GM18873 (cell line): ENCODE measurements around the gene ACTG1.

Experiments used
- ATAC-seq: cut with Tn5 transposase; IDR thresholded peaks from one replicate; pipeline ENCODE4 v1.9.1; 2021; ENCODE audit warnings: mild to moderate bottlenecking, moderate library complexity, moderate number of reproducible peaks; ENCODE audit not compliant: unreplicated experiment, low FRiP score

The ACTG1 gene

DNA sequence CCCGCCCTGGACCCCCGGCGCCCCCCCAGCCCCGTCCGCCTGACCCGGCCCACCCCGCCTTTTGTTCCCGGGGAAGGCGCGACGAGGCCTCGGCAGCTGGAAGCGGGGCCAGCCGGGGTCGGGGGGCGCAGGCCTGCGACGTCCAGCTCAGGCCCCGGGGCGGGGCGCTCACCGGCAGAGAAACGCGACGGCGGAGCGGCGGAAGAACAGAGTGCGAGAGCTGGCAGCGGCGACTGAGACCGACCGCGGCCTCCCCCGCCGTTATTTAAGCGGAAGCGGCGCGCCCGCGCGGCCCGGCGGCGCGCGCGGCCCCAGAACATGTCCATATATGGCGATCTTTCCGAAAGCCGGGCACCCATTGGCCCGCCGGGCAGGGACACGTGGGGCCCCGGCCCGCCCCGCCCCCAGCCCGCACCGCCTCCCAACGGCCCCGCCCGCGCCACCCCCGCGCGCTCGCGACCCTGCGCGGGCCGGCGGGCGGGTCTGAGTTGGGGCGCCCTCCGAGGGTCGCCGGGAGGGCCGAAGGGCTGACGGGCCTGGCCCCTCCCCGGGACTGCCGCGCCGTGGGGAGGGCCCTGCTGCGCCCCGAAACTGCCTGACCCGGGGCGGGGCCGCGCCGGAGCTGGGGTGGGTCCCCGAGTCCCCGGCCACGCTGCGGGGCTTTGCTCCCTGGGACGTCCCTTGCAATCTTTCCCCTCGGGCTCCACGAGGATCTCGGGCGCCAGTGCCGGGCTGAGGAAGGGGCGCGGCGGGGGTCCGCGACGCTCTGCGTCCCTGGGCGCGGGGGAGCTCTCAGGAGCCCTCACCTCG is at the start of gene ACTG1:
Gene ACTG1 (minus strand): TSS at position 238 of the 810 bp plus-strand sequence. CDS start 445 bp downstream, outside the sequence.
- peak; percentile 28 for ATAC-seq

DNA sequence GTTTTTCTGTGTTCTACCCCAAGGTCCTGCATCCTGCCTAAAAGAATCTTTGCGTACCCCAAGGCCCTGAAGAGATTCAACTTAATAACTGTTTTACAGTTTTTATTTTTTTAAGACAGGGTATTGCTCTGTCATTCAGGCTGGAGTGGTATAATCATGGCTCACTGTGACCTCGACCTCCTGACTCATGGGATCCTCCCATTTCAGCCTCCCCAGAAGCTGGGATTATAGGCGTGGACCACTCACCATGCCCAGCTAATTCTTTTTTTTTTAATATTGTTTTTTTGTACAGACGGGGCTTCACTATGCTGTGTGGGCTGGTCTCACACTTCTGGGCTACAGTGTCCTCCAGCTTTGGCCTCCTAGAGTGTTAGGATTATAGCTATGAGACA is 48.9 kb upstream of the ACTG1 start:
- no peak for ATAC-seq

DNA sequence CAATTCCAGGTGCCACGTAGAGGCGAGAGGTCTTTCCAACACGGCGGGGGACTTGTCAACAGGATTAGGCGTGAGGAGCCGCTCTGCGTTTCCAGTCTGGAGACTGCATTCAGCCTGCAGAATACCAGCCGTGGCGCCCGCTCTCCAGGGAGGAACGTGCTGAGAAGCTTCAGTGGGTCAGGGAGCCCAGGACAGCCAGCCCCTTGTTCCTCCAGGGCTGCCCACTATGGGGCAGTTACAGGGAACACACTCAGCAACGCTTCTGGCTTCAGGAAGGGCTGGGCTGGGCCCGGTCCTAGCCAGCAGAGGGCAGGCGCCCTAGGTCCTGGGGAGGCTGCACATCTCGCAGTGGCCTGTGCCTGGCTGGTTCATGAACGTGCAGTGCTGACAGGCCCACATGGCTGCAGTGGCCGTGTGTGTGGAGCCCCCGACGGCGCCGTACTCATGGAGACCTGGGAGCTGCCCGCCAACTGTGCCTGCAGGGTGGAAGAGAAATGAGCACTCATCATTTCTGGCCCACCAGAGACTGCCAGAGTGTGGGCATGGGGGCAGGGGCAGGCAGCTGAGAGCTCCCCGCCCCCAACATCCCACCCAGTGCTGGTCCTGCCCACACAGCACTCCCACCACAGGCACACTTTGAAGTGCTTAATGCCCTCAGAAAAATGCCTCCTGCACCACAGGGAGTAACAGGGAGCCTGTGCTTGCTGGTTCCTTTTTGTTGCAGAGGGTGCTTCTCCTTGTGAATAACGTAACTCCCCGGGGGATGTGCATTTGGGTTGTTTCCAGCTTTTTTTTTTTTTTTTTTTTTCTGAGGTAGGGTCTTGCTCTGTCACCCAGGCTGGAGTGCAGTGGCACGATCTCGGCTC is 46.6 kb upstream of the ACTG1 start:
- ATAC-seq = no peak

DNA sequence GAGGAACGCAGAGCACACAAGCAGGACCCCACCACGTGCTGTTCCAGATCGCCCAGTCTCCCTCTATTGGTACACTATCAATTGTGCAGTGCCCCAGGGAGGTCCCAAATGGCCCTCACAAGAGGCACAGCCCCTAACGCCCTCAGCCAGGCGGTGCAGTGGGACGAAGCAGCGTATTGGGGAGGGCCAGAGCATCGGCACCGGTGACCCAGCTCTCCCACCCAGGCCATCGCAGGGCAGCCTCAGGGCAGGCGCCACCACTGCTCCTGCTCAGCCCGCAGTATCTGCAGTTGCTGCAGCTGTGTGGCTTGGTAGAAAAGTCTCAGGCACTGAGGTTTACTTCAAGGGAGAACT is 45.5 kb upstream of the ACTG1 start:
- no peak for ATAC-seq

DNA sequence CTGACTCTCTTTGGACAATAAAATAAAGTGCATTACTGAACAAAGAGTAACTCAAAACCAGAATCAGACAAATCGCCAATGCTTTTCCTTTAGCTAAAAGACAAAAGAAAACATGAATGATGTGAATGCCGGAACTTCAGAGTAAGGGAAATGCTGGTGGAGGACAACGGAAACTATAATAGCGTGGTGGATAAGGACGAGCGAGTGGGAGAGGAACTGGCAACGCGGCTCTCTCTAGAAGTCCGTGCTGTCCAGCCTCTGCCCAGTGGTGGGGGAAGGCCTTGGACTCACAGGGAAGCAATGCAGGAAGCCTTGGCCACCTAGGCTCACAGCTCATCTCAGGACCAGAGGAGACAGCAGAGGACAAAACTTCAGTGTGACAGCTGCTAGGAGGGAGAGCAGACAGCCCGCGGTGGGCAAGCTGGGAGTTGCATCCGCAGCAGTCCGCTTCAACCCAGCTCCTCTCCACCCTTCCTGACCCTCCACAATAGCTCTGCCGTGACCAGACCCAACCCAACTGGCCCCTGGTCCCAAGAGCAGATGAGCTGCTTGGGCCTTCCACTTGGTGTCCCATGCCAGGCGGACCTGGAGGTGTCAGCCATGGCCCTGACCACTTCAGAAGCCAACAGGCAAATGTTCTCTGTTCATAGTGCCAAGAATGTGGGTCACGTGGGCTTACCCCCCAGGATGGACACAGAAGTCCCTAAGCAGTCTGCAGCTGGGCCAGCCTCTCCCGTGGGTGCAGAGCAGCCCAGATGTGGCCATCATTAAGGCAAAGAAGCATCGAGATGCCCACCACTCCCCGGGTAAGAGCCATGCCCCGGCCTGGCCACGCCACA is 44.9 kb upstream of the ACTG1 start:
- no peak for ATAC-seq

DNA sequence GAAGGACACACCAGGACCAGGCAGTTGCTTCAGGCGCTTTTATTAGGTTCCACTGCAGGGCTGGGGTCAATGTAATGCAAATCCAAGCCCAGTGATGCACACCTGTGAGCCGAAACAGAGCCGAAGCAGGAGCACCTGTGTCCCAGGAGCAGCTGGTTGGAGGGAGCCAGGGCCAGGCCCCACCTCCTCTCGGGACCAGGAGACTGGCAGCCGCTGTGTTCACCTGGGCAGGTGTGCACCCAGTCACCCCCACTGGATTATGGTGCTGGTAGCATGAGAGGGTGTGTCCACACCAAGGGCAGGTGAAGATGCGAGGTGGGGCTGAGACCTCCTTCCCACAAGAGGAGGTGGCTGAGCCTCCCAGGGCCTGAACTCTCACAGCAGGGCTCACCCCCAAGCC is 44.3 kb upstream of the ACTG1 start:
- no peak for ATAC-seq

DNA sequence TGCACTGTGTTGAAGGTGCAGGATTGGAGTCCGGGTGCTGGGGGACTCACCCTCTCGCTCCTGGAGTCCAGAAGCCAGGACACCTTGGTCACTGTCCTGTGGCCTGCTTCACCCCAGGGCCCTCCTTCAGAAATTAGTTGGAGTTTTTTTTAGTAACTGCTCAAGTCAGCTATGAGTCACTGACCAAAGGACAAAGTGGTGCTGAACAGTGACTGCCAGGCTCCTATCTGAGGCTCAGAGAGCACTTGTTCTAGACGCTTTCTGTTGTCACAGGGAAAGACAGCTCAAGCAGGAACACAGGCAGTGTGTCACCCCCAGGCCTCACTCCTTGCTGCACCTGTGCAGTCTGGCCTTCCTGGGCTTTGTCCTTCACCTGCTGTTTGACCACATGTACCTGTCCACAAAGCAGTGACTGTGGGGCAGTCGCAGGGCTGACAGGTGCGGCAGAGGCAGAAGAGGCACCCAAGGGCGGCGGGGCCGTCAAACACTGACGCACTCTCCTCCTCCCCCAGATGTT is 43.6 kb upstream of the ACTG1 start:
- no peak for ATAC-seq

DNA sequence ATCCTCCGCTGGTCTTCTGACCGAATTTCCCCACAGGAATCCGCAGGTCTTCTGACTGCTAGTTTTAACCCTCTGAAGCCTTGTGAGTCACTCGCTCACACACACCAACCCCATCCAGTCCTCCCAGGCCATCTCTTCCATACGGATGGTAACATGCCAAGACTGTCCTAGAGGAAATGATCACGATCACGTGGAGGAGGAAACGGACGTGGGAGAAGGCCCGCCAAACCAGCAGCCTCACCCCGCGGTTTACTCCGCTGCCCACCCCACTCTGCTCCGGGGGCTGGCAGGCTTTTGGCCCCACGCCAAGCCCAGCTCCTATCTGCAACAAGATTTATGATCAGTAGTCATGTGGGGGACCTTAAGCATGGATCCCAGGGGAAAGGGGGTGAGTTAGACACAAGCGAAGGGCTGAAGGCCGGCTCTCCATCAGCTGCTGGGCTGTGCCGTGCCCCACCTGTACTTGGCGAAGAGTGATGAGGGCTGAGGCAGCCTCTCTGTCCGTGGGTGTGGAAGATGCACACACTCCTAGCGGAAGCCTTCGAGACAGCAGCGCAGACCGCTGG is 41.1 kb upstream of the ACTG1 start:
- ATAC-seq = no peak

DNA sequence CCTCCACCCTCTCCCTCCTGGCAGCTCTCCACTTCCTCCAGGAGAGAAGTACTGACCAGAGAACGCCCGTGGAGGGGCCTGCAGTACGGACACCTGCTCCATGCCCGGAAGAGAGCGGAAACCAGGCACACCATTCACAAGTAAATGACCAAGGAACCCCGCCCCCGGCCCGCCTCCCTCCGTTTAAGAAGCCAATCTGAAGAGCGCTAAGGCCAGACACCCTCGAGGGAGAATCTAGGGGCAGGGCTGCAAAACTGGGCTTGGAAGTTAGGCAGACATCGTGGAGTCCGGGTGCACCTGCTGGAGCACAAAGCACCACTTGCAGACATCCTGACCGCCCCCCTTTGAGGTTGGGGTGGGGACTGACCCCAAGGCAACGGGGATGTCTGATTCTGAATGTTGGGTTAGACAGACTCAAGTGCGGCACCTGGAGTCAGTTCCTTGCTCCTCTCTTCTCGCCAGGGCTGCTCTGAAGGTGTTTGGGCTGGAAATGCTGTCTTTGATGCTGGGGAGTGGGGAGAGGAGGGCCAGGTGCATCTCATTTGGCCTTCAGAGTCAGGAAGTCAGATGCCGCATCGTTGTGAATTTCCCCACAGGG is 40.5 kb upstream of the ACTG1 start:
- peak; percentile 29 for ATAC-seq

DNA sequence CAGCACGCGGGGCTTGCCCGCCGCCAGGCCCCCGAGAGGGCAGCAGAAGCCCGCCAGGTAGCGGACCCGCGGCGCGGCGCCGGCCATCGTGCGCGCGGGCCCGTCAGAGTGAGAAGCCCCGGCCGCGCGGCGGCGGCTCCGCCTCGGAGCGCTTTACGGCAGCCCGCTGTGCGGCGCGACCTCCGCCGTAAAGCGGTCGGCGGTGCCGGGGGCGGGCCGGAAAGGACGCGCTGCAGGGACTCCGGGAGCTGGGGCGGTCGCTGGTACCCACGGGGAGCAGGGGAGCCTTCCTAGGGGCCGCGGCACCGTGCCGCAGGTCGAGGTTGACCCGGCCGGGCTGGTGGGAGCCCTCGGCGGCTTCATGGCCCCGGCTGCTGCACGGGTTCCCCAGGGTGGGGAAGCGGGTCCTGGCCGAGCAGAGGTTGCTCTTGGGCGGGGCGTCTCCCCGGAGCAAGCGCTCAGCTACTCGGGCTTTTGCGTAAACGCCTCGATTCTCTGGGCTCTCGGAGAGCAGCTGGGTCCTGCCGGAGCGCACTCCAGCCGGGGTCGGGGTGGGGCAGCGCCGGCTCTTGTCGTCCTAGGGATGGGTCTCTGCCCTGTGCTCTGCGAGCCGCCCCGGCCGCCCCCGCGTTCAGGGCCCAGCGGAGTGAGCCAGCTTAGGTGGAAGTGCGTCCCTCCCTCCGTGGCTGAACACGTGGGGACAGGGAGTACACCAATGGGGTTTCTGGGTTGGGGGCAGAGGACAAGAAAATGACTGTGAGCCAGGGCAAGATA is 39.8 kb upstream of the ACTG1 start, which contains the start of gene FAAP100:
Gene FAAP100 (minus strand): TSS at position 110 of the 774 bp plus-strand sequence. CDS start 23 bp downstream, at position 87.
- peak; percentile 36 for ATAC-seq

DNA sequence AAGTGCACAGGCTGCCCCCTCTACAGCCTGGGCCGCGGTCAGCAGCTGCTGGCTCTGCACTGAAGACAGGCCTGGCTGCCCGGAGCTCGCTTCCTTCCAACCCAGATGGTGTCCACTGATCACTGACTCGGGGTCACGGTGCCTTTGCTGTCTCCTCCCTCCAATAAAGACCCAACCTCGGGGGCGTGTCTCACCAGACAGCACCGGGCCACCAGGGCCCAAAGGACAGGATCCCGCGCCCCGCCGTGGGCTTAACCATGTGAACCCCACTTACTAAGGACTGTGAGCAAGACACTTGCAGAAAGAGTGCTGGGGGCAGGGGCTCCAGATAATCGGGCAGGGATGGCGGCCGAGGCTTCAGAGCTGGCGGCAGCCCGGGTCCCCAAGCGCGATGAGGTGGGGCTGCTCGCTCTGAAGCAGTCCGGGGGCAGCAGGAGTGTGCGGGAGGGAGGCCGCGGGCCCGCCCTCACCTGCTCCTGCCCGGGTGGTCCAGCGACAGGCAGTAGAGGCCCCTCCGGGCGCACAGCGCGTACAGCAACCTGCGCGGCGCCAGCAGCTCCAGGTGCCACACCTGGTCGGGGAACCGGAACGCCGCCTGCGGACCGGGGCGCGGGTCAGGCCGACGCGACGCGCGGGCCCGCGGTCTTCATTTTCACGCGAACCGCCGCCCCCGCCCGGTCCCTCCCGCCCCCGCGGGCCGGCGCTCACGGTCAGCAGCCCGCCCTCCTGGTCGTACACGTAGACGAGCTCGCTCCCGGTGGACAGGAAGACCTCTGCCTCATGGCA is 39.1 kb upstream of the ACTG1 start:
- ATAC-seq = peak; percentile 29

DNA sequence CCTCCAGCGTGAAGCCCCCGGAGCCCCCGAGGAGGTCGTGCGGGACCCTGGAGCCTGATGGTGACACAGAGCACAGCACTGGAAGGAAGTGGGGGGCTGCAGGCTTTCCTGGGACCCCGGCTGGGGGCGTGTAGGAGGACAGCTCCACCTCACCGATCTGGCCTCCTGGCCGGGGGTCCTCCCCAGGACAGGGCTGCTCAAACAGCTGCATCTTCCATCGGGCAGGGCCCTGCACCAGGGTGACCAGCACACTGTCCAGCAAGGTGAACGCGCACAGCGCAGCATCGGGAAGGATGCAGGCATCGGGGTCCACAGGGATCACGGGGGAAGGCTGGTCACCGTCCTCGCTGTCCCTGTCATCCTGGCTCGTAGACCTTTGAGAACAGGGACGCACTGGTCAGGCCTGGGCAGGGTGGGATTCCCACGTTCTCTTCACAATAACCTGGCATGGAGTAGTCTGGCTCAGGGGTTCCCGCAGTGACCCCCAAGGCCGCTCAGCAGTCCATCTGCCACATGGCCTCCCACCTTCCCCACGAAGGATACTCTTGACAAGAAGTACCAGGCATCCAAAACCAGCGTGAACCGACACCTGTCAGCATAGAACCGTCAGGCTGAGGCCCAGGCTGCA is 38.3 kb upstream of the ACTG1 start:
- ATAC-seq = no peak

DNA sequence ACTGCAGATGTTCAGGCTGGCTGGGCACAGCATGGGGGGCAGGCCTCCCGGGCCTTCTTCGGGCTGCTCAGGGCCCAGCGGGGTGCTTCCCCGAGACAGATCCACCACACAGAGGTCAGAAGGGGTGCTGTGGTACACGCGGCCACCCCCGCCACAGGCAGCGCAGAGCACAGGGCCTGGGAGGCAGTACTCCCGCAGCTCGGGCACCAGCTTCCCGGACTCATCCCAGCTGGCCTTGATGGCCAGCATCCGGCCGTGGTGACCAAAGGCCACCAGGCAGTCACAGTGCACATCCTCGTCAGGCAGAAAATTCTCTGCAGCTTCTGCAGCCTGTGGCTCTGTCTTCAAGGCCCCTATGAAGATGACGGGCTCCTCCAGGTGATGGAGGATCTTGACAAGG is 37.7 kb upstream of the ACTG1 start:
- no peak for ATAC-seq

DNA sequence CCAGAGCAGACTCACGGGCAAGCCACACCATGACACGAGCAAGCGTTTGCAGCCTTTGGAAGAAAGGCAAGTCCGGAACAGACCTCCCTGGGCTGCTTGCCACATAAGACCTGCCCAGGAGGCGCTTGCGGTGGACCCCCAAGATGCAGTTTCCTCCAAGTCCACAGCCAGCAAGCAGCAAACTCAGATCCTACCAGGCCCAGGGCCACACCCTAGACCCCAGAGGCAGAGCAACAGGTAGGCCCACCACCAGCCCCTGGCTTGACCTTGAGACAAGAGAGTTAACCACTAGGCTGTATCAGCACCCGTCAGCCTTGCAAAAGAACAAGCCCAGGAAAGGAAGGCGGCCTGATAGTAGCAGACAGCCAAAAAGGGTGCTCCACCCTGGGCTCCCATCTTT is 37.2 kb upstream of the ACTG1 start:
- no peak for ATAC-seq

DNA sequence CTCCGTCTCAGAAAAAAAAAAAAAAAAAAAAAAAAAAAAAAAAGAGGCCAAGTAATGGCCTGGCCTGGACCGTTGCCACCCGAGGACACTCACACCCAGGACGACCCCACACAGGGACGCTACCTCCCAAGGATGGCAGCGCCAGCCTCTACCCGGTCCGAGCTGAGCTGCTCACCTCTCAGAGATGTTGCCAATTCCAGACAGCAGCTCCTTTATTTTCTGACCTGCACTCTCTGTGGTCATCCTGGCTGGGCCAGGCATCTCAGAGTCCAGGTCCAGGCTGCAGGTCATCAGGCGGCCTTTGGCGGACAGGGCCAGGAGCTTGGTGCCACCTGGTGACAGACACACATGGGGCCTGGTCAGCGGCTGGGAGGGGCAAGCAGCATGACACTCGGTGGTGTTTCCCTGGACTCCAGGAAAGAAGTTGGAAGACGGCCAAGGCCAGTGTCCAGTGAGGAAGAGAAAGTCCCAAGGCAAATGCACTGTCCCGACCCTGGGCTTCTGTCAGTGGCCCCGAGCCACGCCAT is 36.5 kb upstream of the ACTG1 start:
- no peak for ATAC-seq

DNA sequence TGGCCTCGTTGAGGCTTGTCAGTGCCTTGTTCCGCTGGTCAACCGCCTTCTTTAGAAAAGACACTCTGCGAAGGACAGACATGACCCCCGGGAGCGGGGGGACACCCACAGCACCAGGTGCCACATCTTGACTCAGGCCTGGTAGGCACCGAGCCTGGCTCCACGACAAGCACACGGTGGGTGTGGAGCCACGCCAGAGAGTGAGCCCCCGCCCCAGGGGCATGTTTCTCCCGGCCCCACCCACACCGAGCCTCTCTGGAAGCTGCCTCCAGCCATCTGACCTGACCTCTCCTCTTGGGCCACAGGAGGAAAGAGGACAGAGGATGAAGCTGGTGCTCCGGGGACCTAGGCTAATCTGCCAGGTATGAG is 35.0 kb upstream of the ACTG1 start:
- ATAC-seq = no peak

DNA sequence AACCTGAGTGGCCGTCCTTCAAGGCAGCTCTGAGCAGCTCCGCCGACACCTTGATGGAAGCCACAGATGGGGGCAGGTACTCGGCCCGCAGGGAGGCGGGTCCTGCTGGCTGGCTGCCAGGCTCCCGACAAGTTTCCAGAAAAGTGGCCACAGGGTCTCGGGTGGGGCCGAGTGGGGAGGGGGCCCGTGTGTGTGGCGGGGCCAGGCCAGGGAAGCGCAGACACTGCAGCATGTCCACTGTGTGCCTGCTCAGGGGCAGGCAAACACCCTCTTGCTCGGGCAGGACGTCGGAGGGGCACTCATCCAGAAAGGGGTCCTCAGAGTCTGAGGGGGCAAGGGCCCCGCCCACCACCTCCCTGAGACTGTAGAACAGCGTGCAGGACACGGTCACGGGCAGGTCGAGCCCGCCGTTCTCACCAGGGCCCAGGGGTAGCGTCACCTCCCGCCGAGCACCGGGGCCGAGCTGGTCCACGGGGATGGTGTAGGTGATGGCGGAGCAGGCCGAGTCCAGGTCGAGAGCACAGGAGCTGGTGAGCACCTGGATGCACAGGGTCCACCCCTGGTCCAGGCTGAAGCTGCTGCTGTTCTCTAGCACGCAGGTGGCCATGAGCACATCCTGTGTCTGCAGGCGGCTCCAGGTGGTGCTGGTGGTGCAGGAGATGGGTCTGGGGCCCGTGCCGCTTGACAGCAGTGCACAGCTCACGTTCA is 34.5 kb upstream of the ACTG1 start:
- no peak for ATAC-seq
